A549 (cell line): ENCODE measurements around the gene DDR1. TPM values are rescaled to one million over a fixed set of nuclear protein-coding genes. Genes with fewer than 3 reads are reported as not detected.

Experiments
- ATAC-seq, 2 experiments: fragments of 200-7000 bp in 1 of 2; fragments of >200 bp in 1 of 2; cut with Nextera tagmentation in 1 of 2; cut with Tn5 transposase in 1 of 2; 3 replicates each; pipeline versions ENCODE4 v1.8.0 to v1.9.1; 2018 to 2020; ENCODE audit warnings: mild to moderate bottlenecking in 1 of 2, moderate library complexity in 1 of 2
- CTCF ChIA-PET: fragments of 300-600 bp; sonication (Branson Sonifier 250); formaldehyde crosslinking; extraction: SDS; loops from one replicate; lab custom pipeline; 2021; ENCODE audit warnings: antibody characterized with exemption, inconsistent platforms; lab: Yijun Ruan, JAX
- POLR2A ChIA-PET: fragments of 350-600 bp; formaldehyde crosslinking; extraction: SDS; loops from one replicate; lab custom pipeline; 2021; ENCODE audit warnings: antibody characterized with exemption, inconsistent platforms; lab: Yijun Ruan, JAX
- DNase-seq, 2 experiments: peaks; one replicate each; pipeline versions ENCODE4 v3.0.0 to v3.0.0-alpha.2; 2011 to 2016; ENCODE audit warnings: low read depth in 1 of 2, low spot score in 1 of 2
- FAIRE-seq: peaks from 2 replicates; lab custom pipeline; 2011; peaks lifted over from hg19 to GRCh38; lab: Jason Lieb, UNC
- H3K27ac ChIP-seq, 2 experiments: fragments of >200 bp; sonication (Bioruptor Twin); formaldehyde crosslinking; 3 replicates each; pipeline ENCODE4 v1.5.1; 2016 to 2017
- H3K4me1 ChIP-seq: fragments of >200 bp; sonication (Bioruptor Twin); formaldehyde crosslinking; 3 replicates; pipeline ENCODE4 v1.6.1; 2016
- H3K4me2 ChIP-seq: fragments of >200 bp; sonication (Bioruptor Twin); formaldehyde crosslinking; 3 replicates; pipeline ENCODE4 v1.6.1; 2016
- H3K4me3 ChIP-seq: fragments of >200 bp; sonication (Bioruptor Twin); formaldehyde crosslinking; 3 replicates; pipeline ENCODE4 v1.5.1; 2016
- H3K9me3 ChIP-seq: fragments of >200 bp; sonication (Bioruptor Twin); formaldehyde crosslinking; 3 replicates; pipeline ENCODE4 v1.6.1; 2016
- CBX8 ChIP-seq: fragments of 200-600 bp; sonication (generic); IDR thresholded peaks from 2 replicates; pipeline ENCODE4 v1.6.1; 2016
- EHF ChIP-seq: fragments of 250-450 bp; sonication (Bioruptor Pico); IDR thresholded peaks from 2 replicates; pipeline ENCODE4 v1.5.0; 2020; ENCODE audit warnings: mild to moderate bottlenecking
- HOXB13 ChIP-seq: fragments of 250-450 bp; sonication (Bioruptor Pico); IDR thresholded peaks from 2 replicates; pipeline ENCODE4 v1.5.0; 2020; ENCODE audit warnings: low read depth, mild to moderate bottlenecking, moderate library complexity
- NR3C1 ChIP-seq: fragments of >200 bp; sonication (Bioruptor Twin); formaldehyde crosslinking; IDR thresholded peaks from 3 replicates; pipeline ENCODE4 v1.6.1; 2017
- POLR2A ChIP-seq: IDR thresholded peaks from 2 replicates; pipeline ENCODE4 v1.6.1; 2012; ENCODE audit warnings: mild to moderate bottlenecking, low read length
- POLR2AphosphoS2 ChIP-seq: conservative IDR thresholded peaks from 2 replicates; pipeline ENCODE4 v1.6.1; 2012; ENCODE audit warnings: low read length, improper control_type of control experiment, inconsistent platforms
- RARB ChIP-seq: fragments of 250-450 bp; sonication (Bioruptor Pico); IDR thresholded peaks from 2 replicates; pipeline ENCODE4 v1.8.0; 2021; ENCODE audit warnings: mild to moderate bottlenecking, moderate library complexity
- ZC3H11A ChIP-seq: fragments of 450-650 bp; IDR thresholded peaks from 2 replicates; pipeline ENCODE4 v1.6.1; 2014; ENCODE audit warnings: antibody characterized with exemption, mild to moderate bottlenecking
- WGBS: methylation state at CpG from one replicate; pipeline ENCODE4 v1.1.6; 2017; ENCODE audit errors: missing lambda C conversion rate; 5-methylcytosine and 5-hydroxymethylcytosine counted together
- polyA plus RNA-seq, 4 experiments: library from polyadenylated mRNA; depleted of rRNA in 3 of 4; stranded (reverse); fragments of >200 nt; fragmentation: RNase III in 1 of 4; extraction: RNeasy Plus Mini Kit Qiagen cat#74134 plus additional on column Dnase treatment in 1 of 4; gene quantifications; 2 replicates in 3 of 4; 3 replicates in 1 of 4; pipeline ENCODE4 v1.2.3, GENCODE V29; 2011 to 2017
- TF ChIP-seq, protein P1 (sequence below): fragments of 200-600 bp; sonication (generic); IDR thresholded peaks from 2 replicates; pipeline ENCODE4 v1.6.1; 2016; ENCODE audit warnings: antibody characterized with exemption, mild to moderate bottlenecking, moderate library complexity
- TF ChIP-seq, protein P2 (sequence below): fragments of >200 bp; sonication (Bioruptor Twin); formaldehyde crosslinking; IDR thresholded peaks from 2 replicates; pipeline ENCODE4 v1.6.1; 2016
- TF ChIP-seq, protein P3 (sequence below): IDR thresholded peaks from 2 replicates; pipeline ENCODE4 v1.6.1; 2012
- TF ChIP-seq, protein P4 (sequence below): fragments of >200 bp; sonication (Bioruptor Twin); formaldehyde crosslinking; IDR thresholded peaks from 3 replicates; pipeline ENCODE4 v1.5.1; 2016
- TF ChIP-seq, protein P5 (sequence below): fragments of 250-450 bp; sonication (Bioruptor Pico); IDR thresholded peaks from 2 replicates; pipeline ENCODE4 v1.5.0; 2020; ENCODE audit warnings: low read depth, mild to moderate bottlenecking, moderate library complexity

DDR1 gene
- polyA plus RNA-seq, 2 of the 4 experiments (the other 2 are of a cell fraction): 19.8 to 43.5 TPM

DNA sequence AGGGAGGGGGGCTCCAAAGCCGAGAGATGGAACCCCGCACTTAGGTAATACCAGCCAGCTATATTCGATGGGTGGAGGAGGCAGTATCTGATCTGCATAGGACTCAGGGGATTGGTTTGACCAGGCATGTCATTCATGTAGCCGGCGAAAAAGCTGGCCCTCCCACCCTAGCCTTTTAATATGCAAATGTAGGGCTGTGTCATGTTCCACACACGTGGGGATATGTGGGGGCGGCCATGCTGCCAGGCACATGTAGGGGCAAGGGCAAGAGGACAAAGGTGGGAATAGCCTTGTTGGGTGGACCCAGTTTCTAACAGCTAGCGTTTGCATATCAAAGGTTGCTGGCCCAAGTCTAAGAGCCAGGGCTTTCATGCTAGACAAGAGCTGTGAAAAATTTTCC is 39.1 kb upstream of the DDR1 start (continued):
- TF ChIP-seq, protein P1, sequence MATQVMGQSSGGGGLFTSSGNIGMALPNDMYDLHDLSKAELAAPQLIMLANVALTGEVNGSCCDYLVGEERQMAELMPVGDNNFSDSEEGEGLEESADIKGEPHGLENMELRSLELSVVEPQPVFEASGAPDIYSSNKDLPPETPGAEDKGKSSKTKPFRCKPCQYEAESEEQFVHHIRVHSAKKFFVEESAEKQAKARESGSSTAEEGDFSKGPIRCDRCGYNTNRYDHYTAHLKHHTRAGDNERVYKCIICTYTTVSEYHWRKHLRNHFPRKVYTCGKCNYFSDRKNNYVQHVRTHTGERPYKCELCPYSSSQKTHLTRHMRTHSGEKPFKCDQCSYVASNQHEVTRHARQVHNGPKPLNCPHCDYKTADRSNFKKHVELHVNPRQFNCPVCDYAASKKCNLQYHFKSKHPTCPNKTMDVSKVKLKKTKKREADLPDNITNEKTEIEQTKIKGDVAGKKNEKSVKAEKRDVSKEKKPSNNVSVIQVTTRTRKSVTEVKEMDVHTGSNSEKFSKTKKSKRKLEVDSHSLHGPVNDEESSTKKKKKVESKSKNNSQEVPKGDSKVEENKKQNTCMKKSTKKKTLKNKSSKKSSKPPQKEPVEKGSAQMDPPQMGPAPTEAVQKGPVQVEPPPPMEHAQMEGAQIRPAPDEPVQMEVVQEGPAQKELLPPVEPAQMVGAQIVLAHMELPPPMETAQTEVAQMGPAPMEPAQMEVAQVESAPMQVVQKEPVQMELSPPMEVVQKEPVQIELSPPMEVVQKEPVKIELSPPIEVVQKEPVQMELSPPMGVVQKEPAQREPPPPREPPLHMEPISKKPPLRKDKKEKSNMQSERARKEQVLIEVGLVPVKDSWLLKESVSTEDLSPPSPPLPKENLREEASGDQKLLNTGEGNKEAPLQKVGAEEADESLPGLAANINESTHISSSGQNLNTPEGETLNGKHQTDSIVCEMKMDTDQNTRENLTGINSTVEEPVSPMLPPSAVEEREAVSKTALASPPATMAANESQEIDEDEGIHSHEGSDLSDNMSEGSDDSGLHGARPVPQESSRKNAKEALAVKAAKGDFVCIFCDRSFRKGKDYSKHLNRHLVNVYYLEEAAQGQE: no peak
- no peak for TF ChIP-seq HOXB13 (CRISPR knock-in tag)
- no peak for TF ChIP-seq POLR2AphosphoS2
- TF ChIP-seq, protein P2, sequence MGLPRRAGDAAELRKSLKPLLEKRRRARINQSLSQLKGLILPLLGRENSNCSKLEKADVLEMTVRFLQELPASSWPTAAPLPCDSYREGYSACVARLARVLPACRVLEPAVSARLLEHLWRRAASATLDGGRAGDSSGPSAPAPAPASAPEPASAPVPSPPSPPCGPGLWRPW: no peak

DNA sequence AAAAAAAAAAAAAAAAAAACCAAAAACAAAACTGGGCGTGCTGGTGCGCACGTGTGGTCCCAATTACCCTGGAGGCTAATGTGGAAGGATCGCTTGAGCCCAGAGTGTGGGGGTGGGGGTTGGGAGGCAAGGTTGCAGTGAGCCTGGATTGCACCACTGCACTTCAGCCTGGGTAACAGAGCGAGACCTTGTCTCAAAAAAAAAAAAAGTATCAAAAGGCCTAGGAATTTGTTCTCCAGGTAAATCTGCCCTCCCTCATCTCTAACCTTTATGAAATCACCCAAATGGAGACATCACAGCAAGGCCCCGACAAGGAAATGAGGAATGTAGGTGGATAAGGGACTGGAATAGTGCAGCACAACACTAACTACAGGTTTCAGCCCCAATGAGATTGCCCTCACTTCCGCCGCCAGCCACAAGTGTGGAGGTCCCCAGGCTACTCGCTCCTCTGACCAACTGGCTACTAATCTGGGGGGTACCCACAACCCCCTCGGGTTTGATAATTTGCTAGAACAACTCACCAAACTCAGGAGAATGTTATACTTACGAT is 36.8 kb upstream of the DDR1 start:
- WGBS: 79% methylated on average over 10 of the region's 11 CpGs
- Histone ChIP-seq H3K4me3 (no peak overlapping the region), H3K4me1 (peaks cover 16% of the 10 kb centered on the region), H3K9me3 (no peaks in the 10 kb centered on the region)
- CTCF ChIA-PET: interaction anchor here (0.7 to 2.3 kb wide), 3 partner anchors 19 to 223 kb away, joined by 3 to 6 read pairs (median 5); no protein-coding TSS in a partner anchor
- POLR2A ChIA-PET: no interaction called here
- DNase-seq (no peak), ATAC-seq (no peak), FAIRE-seq (no peak)
- TF ChIP-seq NR3C1 (no peak), EHF (CRISPR knock-in tag) (no peak), RARB (no peak), ZC3H11A (no peak), CBX8 (no peak), POLR2A (no peak)
- TF ChIP-seq, protein P3, sequence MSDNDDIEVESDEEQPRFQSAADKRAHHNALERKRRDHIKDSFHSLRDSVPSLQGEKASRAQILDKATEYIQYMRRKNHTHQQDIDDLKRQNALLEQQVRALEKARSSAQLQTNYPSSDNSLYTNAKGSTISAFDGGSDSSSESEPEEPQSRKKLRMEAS: no peak
- TF ChIP-seq, protein P4, sequence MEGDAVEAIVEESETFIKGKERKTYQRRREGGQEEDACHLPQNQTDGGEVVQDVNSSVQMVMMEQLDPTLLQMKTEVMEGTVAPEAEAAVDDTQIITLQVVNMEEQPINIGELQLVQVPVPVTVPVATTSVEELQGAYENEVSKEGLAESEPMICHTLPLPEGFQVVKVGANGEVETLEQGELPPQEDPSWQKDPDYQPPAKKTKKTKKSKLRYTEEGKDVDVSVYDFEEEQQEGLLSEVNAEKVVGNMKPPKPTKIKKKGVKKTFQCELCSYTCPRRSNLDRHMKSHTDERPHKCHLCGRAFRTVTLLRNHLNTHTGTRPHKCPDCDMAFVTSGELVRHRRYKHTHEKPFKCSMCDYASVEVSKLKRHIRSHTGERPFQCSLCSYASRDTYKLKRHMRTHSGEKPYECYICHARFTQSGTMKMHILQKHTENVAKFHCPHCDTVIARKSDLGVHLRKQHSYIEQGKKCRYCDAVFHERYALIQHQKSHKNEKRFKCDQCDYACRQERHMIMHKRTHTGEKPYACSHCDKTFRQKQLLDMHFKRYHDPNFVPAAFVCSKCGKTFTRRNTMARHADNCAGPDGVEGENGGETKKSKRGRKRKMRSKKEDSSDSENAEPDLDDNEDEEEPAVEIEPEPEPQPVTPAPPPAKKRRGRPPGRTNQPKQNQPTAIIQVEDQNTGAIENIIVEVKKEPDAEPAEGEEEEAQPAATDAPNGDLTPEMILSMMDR: no peak
- TF ChIP-seq, protein P5, sequence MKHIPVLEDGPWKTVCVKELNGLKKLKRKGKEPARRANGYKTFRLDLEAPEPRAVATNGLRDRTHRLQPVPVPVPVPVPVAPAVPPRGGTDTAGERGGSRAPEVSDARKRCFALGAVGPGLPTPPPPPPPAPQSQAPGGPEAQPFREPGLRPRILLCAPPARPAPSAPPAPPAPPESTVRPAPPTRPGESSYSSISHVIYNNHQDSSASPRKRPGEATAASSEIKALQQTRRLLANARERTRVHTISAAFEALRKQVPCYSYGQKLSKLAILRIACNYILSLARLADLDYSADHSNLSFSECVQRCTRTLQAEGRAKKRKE (CRISPR knock-in tag): no peak
- TF ChIP-seq, protein P1: no peak
- TF ChIP-seq, protein P2: no peak
- TF ChIP-seq, all 56 proteins: peak for 0
- no peak overlapping the region for H3K4me2 ChIP-seq
- H3K27ac ChIP-seq: no peak overlapping the region
